MM.1S (cell line): ENCODE results near the gene BHLHE41.

Source experiments
- DNase-seq: peaks from one replicate; pipeline ENCODE4 v3.0.0-alpha.2; 2015
- H2AFZ ChIP-seq: fragments of 300-600 bp; sonication (generic); 2 replicates; pipeline ENCODE4 v1.6.0; 2016; ENCODE audit warnings: antibody characterized with exemption, low read length
- H3F3A ChIP-seq: fragments of 300-600 bp; sonication (generic); 2 replicates; pipeline ENCODE4 v1.6.1; 2016; ENCODE audit warnings: mild to moderate bottlenecking, antibody characterized with exemption, low read length, moderate library complexity, mixed read lengths; ENCODE audit not compliant: insufficient read depth
- H3K27ac ChIP-seq: fragments of 300-600 bp; sonication (generic); 2 replicates; pipeline ENCODE4 v1.5.1; 2016; ENCODE audit warnings: mild to moderate bottlenecking, low read length
- H3K27me3 ChIP-seq: fragments of 300-600 bp; sonication (generic); replicated peaks from 2 replicates; pipeline ENCODE4 v1.6.0; 2016; ENCODE audit warnings: low read length; ENCODE audit not compliant: insufficient read depth
- H3K36me3 ChIP-seq: fragments of 300-600 bp; sonication (generic); replicated peaks from 2 replicates; pipeline ENCODE4 v1.6.1; 2016; ENCODE audit warnings: mild to moderate bottlenecking, low read length, mixed read lengths; ENCODE audit not compliant: insufficient read depth
- H3K4me1 ChIP-seq: fragments of 300-600 bp; sonication (generic); 2 replicates; pipeline ENCODE4 v1.6.1; 2016; ENCODE audit warnings: low read length, mixed read lengths
- H3K4me2 ChIP-seq: fragments of 300-600 bp; sonication (generic); 2 replicates; pipeline ENCODE4 v1.6.0; 2016; ENCODE audit warnings: low read depth, low read length
- H3K4me3 ChIP-seq: fragments of 300-600 bp; sonication (generic); 2 replicates; pipeline ENCODE4 v1.5.1; 2016; ENCODE audit warnings: low read length, mixed read lengths
- H3K79me2 ChIP-seq: fragments of 300-600 bp; sonication (generic); 2 replicates; pipeline ENCODE4 v1.6.1; 2016; ENCODE audit warnings: mixed run types, low read length, mixed read lengths
- H3K9ac ChIP-seq: fragments of 300-600 bp; sonication (generic); 2 replicates; pipeline ENCODE4 v1.6.1; 2016; ENCODE audit warnings: low read length, mixed read lengths
- H3K9me2 ChIP-seq: fragments of 300-600 bp; sonication (generic); replicated peaks from 2 replicates; pipeline ENCODE4 v1.6.1; 2016; ENCODE audit warnings: mild to moderate bottlenecking, low read length, mixed read lengths; ENCODE audit not compliant: insufficient read depth
- H3K9me3 ChIP-seq: fragments of 300-600 bp; sonication (generic); replicated peaks from 2 replicates; pipeline ENCODE4 v1.6.1; 2016; ENCODE audit warnings: mild to moderate bottlenecking, low read length, mixed read lengths; ENCODE audit not compliant: insufficient read depth
- H4K20me1 ChIP-seq: fragments of 300-600 bp; sonication (generic); 2 replicates; pipeline ENCODE4 v1.6.1; 2016; ENCODE audit warnings: mild to moderate bottlenecking, low read length, moderate library complexity, mixed read lengths; ENCODE audit not compliant: insufficient read depth
- CTCF ChIP-seq: fragments of 300-600 bp; sonication (generic); IDR thresholded peaks from 2 replicates; pipeline ENCODE4 v1.5.1; 2016; ENCODE audit warnings: antibody characterized with exemption, low read length, mixed read lengths
- EZH2 ChIP-seq: fragments of 300-600 bp; sonication (generic); optimal IDR thresholded peaks from 2 replicates; pipeline ENCODE3; 2017; ENCODE audit warnings: low read depth, mild to moderate bottlenecking, antibody characterized with exemption, low read length, mixed read lengths
- EZH2phosphoT487 ChIP-seq: fragments of 300-600 bp; sonication (generic); IDR thresholded peaks from 2 replicates; pipeline ENCODE4 v1.6.1; 2018; ENCODE audit warnings: antibody characterized with exemption, low read length

Gene BHLHE41

GRCh38 chr12:26118308-26118707 lies 6.5 kb downstream of the BHLHE41 start:
- peak; percentile 14 for DNase-seq
- no peaks in the 10 kb centered on the region for H3K9me2 ChIP-seq
- peak overlapping the region; percentile 86 for H3K9ac ChIP-seq
- H3K27ac ChIP-seq, result peak overlapping the region; percentile 90
- H3K4me1 ChIP-seq, result peaks cover 50% of the 10 kb centered on the region
- no peak for TF ChIP-seq EZH2
- no peak for TF ChIP-seq CTCF
- no peak for TF ChIP-seq EZH2phosphoT487
- peaks cover 35% of the 10 kb centered on the region for H3K79me2 ChIP-seq
- no peak overlapping the region for H2AFZ ChIP-seq
- H3F3A ChIP-seq, result peaks cover 80% of the 10 kb centered on the region
- peak overlapping the region; percentile 79 for H3K4me2 ChIP-seq
- H3K27me3 ChIP-seq, result no peaks in the 10 kb centered on the region
- no peaks in the 10 kb centered on the region for H3K9me3 ChIP-seq
- no peaks in the 10 kb centered on the region for H4K20me1 ChIP-seq
- H3K36me3 ChIP-seq, result no peaks in the 10 kb centered on the region
- peak overlapping the region; percentile 30 for H3K4me3 ChIP-seq

- H3K9ac ChIP-seq, result peak overlapping the region; percentile 86
- H3K27ac ChIP-seq, result peak overlapping the region; percentile 90
- peaks cover 79% of the 10 kb centered on the region for H3F3A ChIP-seq
- H3K4me2 ChIP-seq, result peak overlapping the region; percentile 79
- no peaks in the 10 kb centered on the region for H3K27me3 ChIP-seq
- H3K4me3 ChIP-seq, result peak overlapping the region; percentile 41
- no peaks in the 10 kb centered on the region for H3K9me3 ChIP-seq
- TF ChIP-seq CTCF (no peak), EZH2phosphoT487 (no peak), EZH2 (no peak)
- DNase-seq, result peak; percentile 86
- peaks cover 59% of the 10 kb centered on the region for H3K4me1 ChIP-seq
- peaks cover 27% of the 10 kb centered on the region for H3K79me2 ChIP-seq
- H4K20me1 ChIP-seq, result no peaks in the 10 kb centered on the region
- 0 out of 2 replicates have a peak overlapping the region, but pooled peaks have one; percentile 1 for H2AFZ ChIP-seq
- H3K9me2 ChIP-seq, result no peaks in the 10 kb centered on the region
- no peaks in the 10 kb centered on the region for H3K36me3 ChIP-seq
Measured at GRCh38 chr12:26116829-26117715, 7.8 kb downstream of the BHLHE41 start.

- peaks cover 7% of the 10 kb centered on the region for H3K79me2 ChIP-seq
- peak overlapping the region; percentile 37 for H3K4me2 ChIP-seq
- peak overlapping the region; percentile 38 for H3K9ac ChIP-seq
- peaks cover 61% of the 10 kb centered on the region for H3F3A ChIP-seq
- H3K36me3 ChIP-seq, result no peaks in the 10 kb centered on the region
- no peaks in the 10 kb centered on the region for H3K9me2 ChIP-seq
- peak overlapping the region; percentile 19; the same call in 1 of the 2 replicates for H3K4me3 ChIP-seq
- peak overlapping the region; percentile 90; the same call in 1 of the 2 replicates for H3K27ac ChIP-seq
- no peak for TF ChIP-seq CTCF
- TF ChIP-seq EZH2, result no peak
- no peak for TF ChIP-seq EZH2phosphoT487
- peaks cover 51% of the 10 kb centered on the region for H3K4me1 ChIP-seq
- no peaks in the 10 kb centered on the region for H4K20me1 ChIP-seq
- peak overlapping the region; percentile 14; the same call in 1 of the 2 replicates for H2AFZ ChIP-seq
- no peaks in the 10 kb centered on the region for H3K27me3 ChIP-seq
- H3K9me3 ChIP-seq, result no peaks in the 10 kb centered on the region
- DNase-seq, result no peak
Measured at GRCh38 chr12:26114720-26115401, 10.0 kb downstream of the BHLHE41 start.
